Stimulated activated CD4-positive, alpha-beta T cell treated with anti-CD3 and anti-CD28 coated beads, Interleukin-1b, Interleukin-23, amount 100 ng/mL, for 48 hours (primary cell): ENCODE data around the gene DLX3.

Experiments
- DNase-seq: peaks from one replicate; pipeline ENCODE4 v3.0.0-alpha.2; 2020

DLX3 gene

DNA sequence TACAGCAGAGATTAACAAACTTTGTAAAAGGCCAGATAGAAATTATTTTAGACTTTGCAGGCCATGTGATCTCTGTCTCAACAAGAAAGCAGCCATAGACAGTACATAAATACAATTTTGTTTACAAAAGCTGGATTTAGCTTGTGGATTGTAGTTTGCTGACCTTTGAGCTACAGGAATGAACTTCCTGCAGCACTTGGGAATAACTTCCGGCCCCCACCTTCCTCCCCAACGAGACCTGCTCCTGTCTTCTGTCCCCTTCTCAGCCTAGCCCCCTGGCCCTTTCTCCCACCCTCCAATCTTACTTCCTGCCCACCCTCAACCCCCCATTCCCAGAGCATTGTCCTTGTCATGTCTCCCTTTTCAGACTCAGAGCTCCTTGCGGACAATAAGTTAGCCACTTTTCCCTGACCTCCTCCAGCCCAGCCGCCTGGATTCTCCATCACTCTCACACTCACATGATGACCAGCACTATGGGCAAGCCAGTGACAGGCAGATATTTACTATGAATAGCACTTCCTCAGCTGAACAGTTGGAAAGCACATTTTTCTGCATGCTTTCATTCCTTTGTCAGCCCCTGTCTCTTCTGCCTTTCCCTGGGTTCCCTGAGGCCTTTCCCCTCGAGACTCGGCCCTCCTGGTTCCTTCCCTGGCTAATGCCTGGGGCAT, 27.6 kb upstream of the DLX3 start:
- DNase-seq = no peak

DNA sequence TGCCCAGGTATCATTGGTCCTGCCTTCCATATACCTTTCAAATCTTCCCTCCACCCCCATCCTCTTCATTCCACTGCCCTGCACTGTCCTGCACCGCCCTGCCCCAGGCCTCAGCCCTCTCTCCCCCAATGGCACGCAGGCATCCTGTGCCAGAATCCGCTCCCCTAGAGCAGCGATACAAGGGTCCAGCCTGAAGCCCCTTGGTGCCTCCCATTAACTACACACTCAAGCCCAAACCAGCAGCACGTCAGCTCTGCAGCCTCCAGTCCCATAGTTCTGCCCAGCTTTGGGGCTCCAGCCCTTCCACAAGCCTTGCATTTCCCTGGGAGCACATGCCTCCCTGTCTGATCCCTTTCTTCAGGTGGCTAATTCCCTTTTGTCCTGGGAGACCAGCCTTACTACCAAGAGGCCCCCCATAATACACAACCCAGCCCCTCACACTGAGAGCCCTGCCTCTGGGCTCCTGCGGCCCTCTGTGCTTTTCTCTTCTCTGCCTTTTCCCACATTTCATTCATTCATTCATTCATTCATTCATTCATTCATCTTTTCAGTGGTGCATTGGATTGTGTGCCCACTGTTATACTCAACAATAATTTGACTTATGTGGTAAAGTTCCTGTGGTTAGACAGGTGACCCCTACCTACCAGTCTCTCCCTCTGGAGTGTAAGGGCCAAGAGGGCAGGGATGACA, 26.8 kb upstream of the DLX3 start:
- DNase-seq = no peak

DNA sequence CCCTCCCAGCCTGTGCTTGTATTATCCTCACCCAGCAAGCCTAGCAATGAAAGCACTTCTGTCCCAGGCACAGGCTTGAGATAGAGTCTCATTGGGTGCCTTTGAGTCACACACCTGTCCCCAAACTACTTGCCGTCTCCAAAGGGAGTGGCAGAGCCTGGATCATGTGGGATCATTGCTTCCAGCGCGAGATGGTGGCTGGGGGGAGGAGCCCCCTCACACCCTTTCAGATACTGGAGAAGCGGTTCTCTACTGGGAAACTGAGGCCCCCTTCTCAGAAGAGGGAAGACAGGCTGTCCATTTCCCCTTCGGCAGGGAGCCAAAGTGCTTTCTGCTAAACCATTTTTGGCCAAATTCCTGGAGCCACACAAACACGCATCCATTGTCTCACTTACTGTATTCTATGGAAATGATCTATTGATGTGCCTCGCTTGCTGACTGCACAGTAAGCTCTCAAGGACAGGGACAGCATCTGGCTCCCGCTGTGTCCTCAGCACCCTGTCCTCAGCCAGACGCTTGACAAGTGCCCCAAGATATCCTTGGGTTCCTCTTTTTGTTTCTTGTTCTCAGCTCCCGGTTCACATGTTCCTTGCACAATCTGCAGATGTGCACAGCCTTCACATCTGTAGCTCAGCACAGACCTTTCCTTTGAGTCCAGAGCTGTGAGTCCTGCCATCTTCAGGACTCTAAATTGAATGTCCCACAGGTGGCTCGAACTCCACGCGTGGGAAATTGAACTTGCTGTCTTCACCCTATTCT, 26.0 kb upstream of the DLX3 start:
- no peak for DNase-seq

DNA sequence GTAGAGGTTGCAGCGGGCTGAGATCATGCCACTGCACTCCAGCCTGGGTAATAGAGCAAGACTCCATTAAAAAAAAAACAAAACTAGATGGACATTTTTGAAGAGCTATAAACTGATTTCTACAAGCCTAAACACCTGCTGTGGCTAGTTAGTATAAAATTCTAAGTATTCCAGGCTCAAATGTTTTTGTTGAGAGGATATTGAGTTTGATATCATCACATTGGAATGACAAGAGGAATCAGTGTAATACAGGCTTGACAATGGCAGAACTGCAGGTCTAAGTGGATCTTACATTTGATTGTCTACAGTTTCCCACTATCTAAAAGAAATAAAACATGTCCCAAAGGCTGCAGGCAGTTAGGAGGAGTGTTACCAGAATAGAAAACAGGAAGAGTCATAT, 23.9 kb upstream of the DLX3 start:
- no peak for DNase-seq

DNA sequence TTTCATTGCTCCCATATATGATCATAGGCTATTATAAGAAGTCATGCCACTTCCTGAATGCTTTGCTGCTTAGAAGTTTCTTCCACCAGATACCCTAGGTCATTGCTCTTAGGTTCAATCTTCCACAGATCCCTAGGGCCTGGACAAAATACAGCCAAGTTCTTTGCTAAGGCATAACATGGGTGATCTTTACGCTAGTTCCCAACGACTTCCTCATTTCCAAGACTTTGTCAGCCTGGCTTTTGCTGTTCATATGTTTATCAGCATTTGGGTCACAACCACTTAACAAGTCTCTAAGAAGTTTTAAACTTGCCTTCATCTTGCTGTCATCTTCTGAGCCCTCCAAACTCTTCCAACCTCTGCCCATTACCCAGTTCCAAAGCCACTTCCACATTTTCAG, 20.1 kb upstream of the DLX3 start:
- no peak for DNase-seq

DNA sequence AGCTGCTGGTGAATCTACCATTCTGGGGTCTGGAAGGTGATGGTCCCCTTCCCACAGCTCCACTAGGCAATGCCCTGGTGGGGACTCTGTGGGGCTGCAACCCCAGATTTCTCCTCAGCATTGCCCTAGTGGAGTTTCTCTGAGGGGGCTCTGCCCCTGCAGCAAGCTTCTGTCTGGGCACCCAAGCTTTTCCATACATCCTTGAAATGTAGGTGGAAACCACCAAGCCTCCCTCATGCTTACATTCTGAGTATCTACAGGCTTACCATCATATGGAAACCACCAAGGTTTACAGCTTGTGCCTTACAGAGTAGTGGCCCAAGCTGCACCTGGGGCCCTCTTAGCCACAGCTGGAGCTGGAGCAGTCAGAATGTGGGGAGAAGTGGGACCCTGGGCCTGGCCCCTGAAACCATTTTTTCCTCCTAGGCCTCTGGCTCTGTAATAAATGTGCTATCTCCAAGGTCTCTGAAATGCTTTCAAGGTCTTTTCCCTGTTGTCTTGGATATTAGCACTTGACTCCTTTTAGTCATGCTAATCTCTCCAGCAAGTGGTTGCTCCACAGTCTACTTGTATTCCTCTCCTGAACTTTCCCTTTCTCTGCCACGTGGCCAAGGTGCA, 19.6 kb upstream of the DLX3 start:
- no peak for DNase-seq

DNA sequence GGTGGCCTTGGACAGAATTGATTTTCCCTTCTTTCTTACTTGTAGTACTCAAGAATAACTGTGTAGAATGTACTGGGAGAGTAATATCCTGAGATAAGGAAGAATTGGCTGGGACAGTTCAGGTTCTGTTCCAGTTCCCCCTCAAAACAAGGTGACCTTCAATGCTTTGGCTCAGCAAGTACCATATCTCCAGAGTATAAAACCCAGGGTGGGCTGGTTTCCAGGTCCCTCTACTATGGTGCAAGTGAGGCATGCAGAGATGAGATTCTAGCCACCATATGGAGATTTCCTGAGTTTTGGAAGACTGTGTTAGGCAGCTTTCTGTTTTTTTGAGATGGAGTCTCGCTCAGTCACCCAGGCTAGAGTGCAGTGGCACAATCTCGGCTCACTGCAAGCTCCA, 18.1 kb upstream of the DLX3 start:
- DNase-seq = no peak

DNA sequence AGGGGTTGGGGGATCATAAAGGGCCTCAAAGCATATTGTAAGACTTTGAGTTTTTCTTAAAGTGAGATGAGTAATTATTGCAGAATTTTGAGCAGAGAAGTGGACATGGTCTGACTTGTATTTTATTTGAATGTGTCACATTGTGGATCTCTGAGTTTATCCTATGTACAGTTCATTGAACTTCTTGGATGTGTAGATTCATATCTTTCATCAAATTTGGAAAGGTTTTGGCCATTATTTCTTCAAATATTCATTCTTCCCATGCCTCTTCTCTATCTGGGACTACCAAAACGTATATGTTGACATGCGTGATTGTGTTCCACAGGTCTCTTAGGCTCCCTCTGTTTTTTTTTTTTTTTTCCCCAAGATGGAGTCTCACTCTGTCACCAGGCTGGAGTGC, 14.3 kb upstream of the DLX3 start:
- no peak for DNase-seq

DNA sequence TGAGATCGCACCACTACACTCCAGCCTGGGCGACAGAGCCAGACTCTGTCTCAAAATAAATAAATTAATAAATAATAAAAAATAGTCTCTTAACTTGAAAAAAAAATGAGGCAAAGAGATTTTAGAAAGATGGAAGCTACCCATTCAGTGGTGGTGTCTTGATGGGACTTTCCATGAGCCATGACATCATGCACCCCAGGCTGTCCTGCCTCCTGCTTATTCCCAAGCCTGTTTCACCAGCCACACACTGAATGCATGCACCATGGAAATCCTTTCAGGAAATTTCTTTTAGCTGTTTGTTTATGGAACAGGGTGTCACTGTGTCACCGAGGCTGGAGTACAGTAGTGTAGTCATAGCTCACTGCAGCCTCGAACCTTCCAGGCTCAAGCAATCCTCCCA, 8.9 kb upstream of the DLX3 start:
- DNase-seq = no peak

DNA sequence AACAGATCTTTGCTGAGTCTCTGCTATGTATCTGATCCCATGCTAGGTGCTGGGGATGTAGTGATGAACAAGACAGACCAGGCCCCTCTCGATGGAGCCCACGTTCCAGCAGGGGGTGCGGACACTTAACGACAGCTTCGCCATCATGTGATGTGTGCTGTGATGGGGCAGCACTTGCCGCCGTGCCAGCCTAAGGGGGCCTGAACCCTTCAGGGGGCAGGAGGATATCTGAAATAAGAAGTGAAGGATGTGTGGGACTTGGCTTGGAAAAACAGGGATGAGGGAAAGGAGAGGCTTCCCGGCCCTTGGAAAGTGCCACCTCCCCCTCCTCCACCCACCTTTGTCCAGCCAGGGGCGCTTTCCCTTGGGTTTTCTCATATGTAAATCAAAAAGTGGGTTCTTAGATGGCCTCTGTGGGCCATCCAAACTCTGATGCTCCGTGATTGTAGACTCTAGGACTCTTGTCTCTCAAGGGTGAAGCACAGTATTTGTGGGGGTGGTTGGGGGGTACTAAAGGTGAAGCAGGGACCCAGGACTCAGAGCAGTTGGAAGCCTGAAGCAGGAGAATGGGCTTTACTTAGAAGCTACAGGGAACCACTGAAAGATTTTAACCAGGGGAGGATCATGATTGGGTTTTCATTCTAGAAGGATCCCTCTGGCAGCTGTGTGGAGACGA, 4.0 kb upstream of the DLX3 start:
- no peak for DNase-seq

DNA sequence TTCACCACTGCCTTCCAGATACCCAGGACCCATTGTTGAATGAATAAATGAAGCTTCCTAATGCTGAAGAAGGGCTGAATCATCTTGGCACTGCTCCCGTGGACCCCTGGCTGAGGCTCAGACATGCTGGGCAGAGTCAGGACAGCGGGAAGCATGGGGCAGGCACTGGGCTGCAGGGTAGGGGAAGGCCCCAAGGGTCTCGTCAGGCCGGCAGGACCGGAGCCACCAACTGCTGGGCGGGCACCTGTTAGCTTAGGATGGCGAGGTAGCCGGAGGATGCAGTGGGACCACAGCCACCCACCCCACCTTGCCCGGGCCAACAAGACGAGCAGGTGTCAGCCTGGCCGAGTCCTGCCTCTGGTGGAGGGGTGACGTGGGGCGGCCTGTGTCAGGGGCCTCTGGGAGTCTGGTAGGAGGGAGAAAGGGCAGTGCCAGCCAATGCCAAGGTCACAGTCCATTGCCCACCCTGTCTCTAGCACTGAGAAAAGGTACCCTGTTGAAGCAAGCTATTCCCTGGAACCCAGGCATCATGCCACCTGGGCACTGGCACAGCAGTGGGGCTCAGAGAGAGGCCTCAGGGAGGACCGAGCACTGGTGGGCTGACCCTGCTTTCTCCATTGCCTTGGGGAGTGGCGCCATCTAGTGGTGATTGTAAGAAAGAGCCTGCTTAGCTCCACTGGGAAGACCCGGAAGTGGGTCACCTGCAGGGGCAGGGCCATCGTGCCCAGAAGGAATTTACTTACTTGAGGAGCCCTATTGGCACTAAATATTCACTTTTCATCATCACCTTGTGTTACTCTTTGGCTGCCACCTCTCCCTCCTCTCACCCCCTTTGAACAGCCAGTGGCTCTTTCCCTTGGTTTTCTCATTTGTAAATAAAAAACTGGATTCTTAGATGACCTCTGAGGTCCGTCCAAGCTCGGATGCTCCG, 3.0 kb upstream of the DLX3 start:
- DNase-seq = peak; percentile 86

DNA sequence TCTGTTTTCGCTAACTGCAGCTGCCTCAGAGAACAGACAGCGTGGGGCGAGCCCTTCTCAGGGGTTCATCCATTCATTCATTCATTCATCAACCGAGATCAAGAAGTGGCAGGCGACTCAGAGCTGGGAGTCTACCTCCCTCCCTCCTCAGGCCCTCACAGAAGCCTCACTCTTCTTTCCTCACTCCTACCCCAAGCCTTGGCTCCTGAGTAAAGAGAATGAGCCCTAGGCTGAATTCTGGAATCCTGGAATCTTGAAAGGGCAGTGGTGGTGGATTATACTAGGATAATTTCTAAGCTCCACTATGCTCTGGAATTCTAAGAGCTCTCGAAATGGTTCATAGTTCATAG, 2.3 kb upstream of the DLX3 start:
- no peak for DNase-seq

DNA sequence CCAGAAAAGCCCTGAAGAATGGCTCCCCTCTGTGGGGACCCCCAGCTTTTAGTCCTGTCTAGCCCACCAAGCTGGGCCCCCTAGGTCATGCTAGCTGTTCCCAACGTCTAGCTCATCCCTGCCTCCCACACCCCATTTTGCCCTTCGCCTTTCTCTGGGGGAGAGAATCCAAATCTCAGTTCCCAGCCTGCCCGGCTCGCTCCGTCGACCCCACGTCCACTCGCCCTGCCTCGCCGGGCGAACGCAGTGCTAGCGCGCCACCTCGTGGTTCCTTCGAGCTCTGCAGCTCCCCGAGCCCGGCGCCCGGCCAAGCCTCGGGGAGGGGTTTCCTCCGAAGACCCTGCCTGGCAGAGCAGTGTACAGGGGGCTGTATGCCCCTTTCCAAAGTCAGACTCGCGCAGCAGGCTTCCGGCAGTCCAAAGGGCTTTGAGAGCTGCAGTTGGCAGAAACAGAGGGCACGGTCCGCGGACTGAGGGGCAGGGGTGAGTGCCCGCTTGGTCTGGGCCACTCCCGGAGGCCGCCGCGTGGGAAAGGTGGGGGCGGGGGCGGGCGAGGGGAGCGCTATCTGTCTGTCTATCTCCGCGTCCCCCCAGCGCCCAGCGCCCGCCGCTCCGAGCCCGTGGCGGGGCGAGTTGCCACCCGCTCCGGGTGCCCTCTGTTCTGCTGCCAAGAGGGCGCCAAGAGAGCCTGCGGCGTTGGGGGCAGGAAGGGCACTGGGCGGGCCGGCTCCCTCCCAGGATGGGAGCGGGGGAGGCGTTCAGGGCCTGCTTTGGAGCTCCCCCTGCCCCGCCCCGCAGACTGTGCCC, 1.7 kb upstream of the DLX3 start:
- peak; percentile 58 for DNase-seq

DNA sequence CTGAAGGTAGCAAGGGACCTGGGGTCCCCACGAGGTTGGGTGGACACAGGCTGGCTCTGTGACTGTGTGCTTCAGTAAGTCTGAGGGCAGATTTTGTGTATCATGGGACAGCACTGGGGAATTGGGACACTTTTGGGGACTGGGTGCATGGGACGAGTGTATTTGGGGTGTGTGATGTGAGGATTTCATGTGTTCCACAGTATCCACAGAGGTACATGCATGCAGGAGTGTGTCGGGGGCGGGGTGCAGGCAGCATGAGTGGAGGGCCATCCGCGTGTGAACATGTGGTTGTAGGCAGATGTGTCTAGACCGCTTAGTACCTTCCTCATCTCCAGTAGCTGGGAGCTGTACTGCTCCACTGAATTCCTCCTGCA, 1.1 kb upstream of the DLX3 start:
- DNase-seq = no peak

DNA sequence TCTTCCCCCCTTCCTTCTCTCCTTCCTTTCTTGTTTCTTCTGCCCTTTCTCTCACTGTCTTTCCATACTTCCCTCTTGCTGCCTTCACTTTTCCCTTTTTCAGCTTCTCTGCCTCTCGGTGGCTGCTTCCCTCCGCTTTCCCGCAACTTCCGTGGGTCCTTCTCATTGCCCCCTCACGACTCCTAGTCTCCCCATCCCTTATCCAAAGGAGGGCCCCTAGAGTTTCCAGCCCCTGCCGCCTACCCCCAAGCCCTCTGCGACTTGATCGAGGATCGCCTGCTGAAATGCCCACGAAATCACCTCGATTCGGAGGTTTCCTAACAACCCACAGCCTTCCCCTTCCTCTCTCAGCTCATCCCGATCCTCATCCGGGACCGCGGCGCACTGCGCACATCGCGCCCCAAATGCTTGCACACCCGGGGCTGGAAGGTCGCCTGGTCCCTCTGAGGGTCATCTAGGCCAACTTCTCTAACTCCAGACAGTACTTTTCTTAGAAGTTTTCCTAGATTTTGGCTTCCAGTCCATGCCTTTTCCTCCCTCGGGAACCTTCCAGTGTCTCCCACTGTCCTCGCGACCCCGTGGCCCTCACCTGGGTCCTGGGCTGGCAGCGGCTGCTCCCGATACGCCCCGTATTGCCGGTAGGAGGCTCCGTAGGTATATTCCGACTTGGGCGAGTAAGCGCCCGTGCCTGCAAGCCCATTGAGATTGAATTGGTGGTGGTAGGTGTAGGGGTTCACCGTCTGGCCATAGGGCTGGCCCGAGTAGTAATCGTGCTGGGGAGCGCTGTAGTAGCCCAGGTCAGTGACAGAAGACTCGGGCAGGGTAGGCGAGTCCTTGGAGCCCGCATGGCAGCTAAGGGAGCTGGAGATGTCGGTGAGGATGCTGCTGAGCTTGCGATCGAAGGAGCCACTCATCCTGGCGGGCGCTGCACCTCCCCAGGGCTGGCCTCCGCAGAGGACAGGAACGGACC, 654 bp downstream of the DLX3 start:
- no peak for DNase-seq

DNA sequence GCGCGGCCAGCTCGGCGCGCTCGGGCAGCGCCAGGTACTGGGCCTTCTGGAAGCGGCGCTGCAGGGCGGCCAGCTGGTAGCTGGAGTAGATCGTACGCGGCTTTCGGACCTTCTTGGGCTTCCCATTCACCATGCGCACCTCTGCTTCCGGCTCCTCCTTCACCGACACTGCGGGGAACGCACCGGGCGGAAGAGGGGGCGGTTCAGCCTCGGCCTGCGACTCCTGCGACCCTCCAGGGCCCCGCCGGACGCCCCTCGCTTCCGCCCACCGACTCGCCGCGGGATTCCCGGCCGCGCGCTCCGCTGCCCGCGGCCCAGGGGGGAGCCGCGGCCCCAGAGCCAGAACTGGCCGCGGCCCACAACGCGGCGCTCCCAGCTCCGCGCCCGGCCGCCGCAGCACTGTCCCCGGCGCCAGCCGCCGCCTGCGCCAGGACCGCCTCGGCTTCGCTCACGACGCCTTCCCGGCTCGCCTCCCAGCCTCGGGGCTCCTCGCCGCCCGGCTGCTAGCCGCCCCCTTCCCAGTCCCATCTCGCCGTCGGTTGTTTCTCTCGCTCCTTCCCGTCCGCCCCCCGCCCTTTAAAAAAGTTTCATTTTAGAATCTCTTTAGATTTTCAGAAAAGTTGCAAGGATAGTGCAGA, 1.5 kb downstream of the DLX3 start:
- no peak for DNase-seq

DNA sequence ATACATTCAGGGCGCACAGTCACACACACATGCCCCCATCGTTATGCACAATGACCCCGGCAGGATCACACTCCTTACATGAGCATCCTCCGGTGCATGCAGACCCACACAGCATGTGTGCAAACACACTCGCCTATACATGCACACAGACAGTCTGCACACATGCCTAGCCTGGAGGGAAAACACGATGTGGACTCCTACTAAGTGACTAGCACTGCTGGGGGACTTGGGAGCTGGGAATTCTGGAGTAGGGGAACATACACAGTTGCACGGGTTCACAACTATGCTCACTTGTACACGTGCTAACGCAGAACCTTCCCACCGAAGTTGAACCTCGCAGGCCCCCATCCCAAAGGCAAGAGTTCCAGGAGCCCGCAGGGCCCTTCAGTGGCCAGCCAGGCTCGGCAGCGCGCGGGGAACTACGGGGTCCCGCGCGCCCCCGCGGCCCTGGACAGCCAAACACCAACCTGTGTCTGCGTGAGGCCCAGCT, 2.0 kb downstream of the DLX3 start:
- DNase-seq = no peak

DNA sequence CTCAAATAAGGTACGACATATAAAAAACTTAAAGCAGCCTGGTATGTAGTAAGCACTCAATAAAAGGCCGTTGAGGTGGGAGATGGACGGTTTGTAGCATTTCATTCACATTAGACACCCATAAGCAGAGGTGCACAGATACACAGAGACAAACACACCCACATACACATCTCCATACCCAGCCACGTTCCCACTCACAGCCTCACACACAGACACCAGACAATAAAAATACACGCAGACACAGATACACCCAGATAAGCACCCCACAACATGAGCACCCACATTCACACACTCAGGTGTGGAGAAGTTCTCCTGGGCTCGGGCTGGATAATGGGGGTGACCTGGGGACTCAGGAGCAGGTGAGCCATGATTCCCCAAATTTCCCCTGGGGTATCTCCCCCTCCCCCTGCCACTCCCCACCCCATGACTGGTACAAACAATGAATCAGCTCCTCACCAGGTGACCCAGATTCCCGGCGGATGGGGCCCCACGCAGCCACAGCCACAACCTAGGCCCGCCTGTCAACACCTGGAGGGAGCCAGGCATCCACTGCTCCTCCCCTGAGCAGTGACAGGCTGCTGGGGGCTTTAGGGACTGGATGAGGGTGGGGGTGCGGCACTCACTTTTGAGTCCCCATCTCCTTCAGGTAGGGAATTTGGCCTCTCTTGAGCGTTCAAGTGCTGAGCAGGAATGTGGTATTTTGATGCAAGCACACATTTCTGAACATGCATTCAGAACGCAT, 2.7 kb downstream of the DLX3 start:
- DNase-seq = no peak

DNA sequence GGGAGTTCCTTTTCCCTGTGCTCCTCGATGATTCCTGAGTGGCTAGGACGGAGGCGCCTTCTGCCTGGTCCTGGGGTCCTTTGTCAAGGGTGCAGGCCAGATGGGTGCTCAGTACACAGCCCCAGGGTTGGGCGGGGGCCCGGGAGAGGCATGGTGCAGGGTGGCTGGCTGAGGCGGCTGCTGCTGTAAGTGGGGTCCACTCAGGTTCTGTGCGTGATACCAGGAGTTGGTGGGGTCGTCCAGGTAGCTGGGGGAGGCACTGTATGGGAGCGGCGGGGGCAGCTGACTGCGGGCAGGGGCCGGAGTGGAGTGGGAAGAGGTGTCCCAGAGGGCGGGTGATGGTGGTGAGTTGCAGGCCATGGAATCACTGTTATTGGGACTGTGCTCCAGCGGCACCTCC, 3.6 kb downstream of the DLX3 start:
- no peak for DNase-seq
